H1 (cell line): ENCODE measurements around the gene WFDC12. TPM values are rescaled to one million over a fixed set of nuclear protein-coding genes. Genes with fewer than 3 reads are reported as not detected.

Source experiments
- ASH2L ChIP-seq: fragments of 200-600, 300-600 bp; sonication (generic); IDR thresholded peaks from one replicate; pipeline ENCODE4 v1.7.1; 2017; ENCODE audit warnings: low read length
- BRCA1 ChIP-seq: IDR thresholded peaks from 2 replicates; pipeline ENCODE4 v1.6.1; 2012; ENCODE audit warnings: low read depth, low read length, improper control_type of control experiment
- CTBP2 ChIP-seq: IDR thresholded peaks from 2 replicates; pipeline ENCODE4 v1.7.0; 2011; ENCODE audit warnings: borderline replicate concordance, mild to moderate bottlenecking, moderate library complexity, mixed read lengths, low read length; ENCODE audit not compliant: insufficient read depth, insufficient read length
- TAF1 ChIP-seq: IDR thresholded peaks from 2 replicates; pipeline ENCODE4 v1.6.1; 2011; ENCODE audit warnings: mild to moderate bottlenecking, low read depth, low read length
- polyA plus RNA-seq, 7 experiments: library from polyadenylated mRNA; depleted of rRNA in 3 of 7; stranded (reverse) in 5 of 7; unstranded in 2 of 7; fragments of >200 nt in 5 of 7; fragments of 200-250 nt in 2 of 7; gene quantifications; 1 replicate in 5 of 7; 2 replicates in 1 of 7; 4 replicates in 1 of 7; pipeline versions ENCODE4 v1.2.1 to v1.2.3, GENCODE V29; 2011 to 2013; ENCODE audit warnings: missing spikeins in 2 of 7, mixed read lengths in 2 of 7
- total RNA-seq: library from RNA; stranded (reverse); fragmentation: NEBNext Ultra II Directional; extraction: Animal tissue kit (Norgen Biotek cat#: 25700); gene quantifications from 2 replicates; pipeline ENCODE4 v1.2.1, GENCODE V29; 2021
- TF ChIP-seq, protein P1 (sequence below): fragments of 300-600 bp; sonication (generic); IDR thresholded peaks from 2 replicates; pipeline ENCODE4 v1.7.1; 2012; ENCODE audit warnings: low read length, moderate library complexity, mild to moderate bottlenecking, inconsistent platforms; ENCODE audit not compliant: insufficient replicate concordance

WFDC12 gene
- total and polyA plus RNA-seq, 2 of the 8 experiments (the other 6 are each of a cell fraction or from before 2014, with no cell fraction given) = not detected

DNA sequence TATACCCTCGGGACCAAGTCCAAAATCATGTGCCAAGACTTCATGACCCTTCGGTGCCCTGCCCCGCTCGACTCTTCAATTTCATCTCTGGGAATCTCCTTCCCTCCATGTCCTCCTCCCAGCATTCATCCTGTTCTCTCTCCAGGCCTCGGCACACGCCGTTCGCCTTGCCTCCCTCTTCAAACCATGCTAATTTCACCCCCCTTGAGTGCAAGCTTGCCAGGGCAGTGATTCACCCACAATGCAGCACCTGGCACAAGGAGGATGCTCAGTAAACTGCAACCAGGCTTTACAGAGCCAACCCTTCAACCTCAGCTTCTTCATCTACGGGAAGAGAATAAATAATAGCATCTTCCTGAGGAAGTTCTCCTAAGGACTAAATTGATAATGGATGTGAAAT is 27.5 kb downstream of the WFDC12 start (continued):
- TF ChIP-seq, protein P1, sequence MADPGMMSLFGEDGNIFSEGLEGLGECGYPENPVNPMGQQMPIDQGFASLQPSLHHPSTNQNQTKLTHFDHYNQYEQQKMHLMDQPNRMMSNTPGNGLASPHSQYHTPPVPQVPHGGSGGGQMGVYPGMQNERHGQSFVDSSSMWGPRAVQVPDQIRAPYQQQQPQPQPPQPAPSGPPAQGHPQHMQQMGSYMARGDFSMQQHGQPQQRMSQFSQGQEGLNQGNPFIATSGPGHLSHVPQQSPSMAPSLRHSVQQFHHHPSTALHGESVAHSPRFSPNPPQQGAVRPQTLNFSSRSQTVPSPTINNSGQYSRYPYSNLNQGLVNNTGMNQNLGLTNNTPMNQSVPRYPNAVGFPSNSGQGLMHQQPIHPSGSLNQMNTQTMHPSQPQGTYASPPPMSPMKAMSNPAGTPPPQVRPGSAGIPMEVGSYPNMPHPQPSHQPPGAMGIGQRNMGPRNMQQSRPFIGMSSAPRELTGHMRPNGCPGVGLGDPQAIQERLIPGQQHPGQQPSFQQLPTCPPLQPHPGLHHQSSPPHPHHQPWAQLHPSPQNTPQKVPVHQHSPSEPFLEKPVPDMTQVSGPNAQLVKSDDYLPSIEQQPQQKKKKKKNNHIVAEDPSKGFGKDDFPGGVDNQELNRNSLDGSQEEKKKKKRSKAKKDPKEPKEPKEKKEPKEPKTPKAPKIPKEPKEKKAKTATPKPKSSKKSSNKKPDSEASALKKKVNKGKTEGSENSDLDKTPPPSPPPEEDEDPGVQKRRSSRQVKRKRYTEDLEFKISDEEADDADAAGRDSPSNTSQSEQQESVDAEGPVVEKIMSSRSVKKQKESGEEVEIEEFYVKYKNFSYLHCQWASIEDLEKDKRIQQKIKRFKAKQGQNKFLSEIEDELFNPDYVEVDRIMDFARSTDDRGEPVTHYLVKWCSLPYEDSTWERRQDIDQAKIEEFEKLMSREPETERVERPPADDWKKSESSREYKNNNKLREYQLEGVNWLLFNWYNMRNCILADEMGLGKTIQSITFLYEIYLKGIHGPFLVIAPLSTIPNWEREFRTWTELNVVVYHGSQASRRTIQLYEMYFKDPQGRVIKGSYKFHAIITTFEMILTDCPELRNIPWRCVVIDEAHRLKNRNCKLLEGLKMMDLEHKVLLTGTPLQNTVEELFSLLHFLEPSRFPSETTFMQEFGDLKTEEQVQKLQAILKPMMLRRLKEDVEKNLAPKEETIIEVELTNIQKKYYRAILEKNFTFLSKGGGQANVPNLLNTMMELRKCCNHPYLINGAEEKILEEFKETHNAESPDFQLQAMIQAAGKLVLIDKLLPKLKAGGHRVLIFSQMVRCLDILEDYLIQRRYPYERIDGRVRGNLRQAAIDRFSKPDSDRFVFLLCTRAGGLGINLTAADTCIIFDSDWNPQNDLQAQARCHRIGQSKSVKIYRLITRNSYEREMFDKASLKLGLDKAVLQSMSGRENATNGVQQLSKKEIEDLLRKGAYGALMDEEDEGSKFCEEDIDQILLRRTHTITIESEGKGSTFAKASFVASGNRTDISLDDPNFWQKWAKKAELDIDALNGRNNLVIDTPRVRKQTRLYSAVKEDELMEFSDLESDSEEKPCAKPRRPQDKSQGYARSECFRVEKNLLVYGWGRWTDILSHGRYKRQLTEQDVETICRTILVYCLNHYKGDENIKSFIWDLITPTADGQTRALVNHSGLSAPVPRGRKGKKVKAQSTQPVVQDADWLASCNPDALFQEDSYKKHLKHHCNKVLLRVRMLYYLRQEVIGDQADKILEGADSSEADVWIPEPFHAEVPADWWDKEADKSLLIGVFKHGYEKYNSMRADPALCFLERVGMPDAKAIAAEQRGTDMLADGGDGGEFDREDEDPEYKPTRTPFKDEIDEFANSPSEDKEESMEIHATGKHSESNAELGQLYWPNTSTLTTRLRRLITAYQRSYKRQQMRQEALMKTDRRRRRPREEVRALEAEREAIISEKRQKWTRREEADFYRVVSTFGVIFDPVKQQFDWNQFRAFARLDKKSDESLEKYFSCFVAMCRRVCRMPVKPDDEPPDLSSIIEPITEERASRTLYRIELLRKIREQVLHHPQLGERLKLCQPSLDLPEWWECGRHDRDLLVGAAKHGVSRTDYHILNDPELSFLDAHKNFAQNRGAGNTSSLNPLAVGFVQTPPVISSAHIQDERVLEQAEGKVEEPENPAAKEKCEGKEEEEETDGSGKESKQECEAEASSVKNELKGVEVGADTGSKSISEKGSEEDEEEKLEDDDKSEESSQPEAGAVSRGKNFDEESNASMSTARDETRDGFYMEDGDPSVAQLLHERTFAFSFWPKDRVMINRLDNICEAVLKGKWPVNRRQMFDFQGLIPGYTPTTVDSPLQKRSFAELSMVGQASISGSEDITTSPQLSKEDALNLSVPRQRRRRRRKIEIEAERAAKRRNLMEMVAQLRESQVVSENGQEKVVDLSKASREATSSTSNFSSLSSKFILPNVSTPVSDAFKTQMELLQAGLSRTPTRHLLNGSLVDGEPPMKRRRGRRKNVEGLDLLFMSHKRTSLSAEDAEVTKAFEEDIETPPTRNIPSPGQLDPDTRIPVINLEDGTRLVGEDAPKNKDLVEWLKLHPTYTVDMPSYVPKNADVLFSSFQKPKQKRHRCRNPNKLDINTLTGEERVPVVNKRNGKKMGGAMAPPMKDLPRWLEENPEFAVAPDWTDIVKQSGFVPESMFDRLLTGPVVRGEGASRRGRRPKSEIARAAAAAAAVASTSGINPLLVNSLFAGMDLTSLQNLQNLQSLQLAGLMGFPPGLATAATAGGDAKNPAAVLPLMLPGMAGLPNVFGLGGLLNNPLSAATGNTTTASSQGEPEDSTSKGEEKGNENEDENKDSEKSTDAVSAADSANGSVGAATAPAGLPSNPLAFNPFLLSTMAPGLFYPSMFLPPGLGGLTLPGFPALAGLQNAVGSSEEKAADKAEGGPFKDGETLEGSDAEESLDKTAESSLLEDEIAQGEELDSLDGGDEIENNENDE = no peak
- TF ChIP-seq BRCA1 (no peak), ASH2L (no peak), TAF1 (no peak), CTBP2 (no peak)
- TF ChIP-seq, all 59 proteins: peak for 0
